Ishikawa (cell line): ENCODE results near the gene BMPR1B.

Experiments
- CEBPB ChIP-seq: IDR thresholded peaks from 2 replicates; pipeline ENCODE4 v1.6.1; 2012
- CREB1 ChIP-seq: IDR thresholded peaks from 2 replicates; pipeline ENCODE4 v1.6.1; 2012; ENCODE audit warnings: low read depth
- EGR1 ChIP-seq: IDR thresholded peaks from 2 replicates; pipeline ENCODE4 v1.6.1; 2012
- EP300 ChIP-seq: IDR thresholded peaks from 2 replicates; pipeline ENCODE4 v1.6.1; 2012; ENCODE audit warnings: borderline replicate concordance
- FOXM1 ChIP-seq: IDR thresholded peaks from 2 replicates; pipeline ENCODE4 v1.6.1; 2012; ENCODE audit warnings: low read depth, borderline replicate concordance
- MAX ChIP-seq: IDR thresholded peaks from 2 replicates; pipeline ENCODE4 v1.6.1; 2012
- NFIC ChIP-seq: IDR thresholded peaks from 2 replicates; pipeline ENCODE4 v1.6.1; 2012
- RAD21 ChIP-seq: IDR thresholded peaks from 2 replicates; pipeline ENCODE4 v1.6.1; 2012; ENCODE audit warnings: low read depth
- REST ChIP-seq: IDR thresholded peaks from 2 replicates; pipeline ENCODE4 v1.6.1; 2012; ENCODE audit warnings: low read depth, mild to moderate bottlenecking
- TAF1 ChIP-seq: IDR thresholded peaks from 2 replicates; pipeline ENCODE4 v1.6.1; 2012; ENCODE audit warnings: low read depth, mild to moderate bottlenecking
- TCF12 ChIP-seq: IDR thresholded peaks from 2 replicates; pipeline ENCODE4 v1.6.1; 2012; ENCODE audit warnings: low read depth
- TEAD4 ChIP-seq: IDR thresholded peaks from 2 replicates; pipeline ENCODE4 v1.6.1; 2012
- USF1 ChIP-seq: IDR thresholded peaks from 2 replicates; pipeline ENCODE4 v1.6.1; 2012
- YY1 ChIP-seq: IDR thresholded peaks from 2 replicates; pipeline ENCODE4 v1.6.1; 2012; ENCODE audit warnings: low read depth
- ZBTB7A ChIP-seq: IDR thresholded peaks from 2 replicates; pipeline ENCODE4 v1.6.1; 2012; ENCODE audit warnings: low read depth

The BMPR1B gene

GRCh38 chr4:95181996-95182306 lies 424.2 kb downstream of the BMPR1B start:
- TF ChIP-seq ZBTB7A (no peak), NFIC (no peak)

- TF ChIP-seq REST = no peak
- no peak for TF ChIP-seq NFIC
Measured at GRCh38 chr4:95183656-95184408, 426.1 kb downstream of the BMPR1B start.

- TF ChIP-seq REST = no peak
- TF ChIP-seq RAD21 = no peak
- no peak for TF ChIP-seq NFIC
Measured at GRCh38 chr4:95186666-95187065, 428.9 kb downstream of the BMPR1B start.

GRCh38 chr4:95188701-95189370 lies 431.1 kb downstream of the BMPR1B start:
- TF ChIP-seq TCF12 (no peak), NFIC (no peak), CEBPB (no peak), USF1 (no peak), EP300 (no peak), CREB1 (no peak), MAX (no peak), TEAD4 (no peak), ZBTB7A (no peak), TAF1 (no peak), FOXM1 (no peak), YY1 (no peak), REST (no peak), RAD21 (no peak)

GRCh38 chr4:95190751-95191436 lies 433.1 kb downstream of the BMPR1B start:
- TF ChIP-seq YY1 (no peak), EP300 (no peak), TEAD4 (no peak), CREB1 (no peak), FOXM1 (no peak), NFIC (no peak), TAF1 (no peak), CEBPB (no peak), USF1 (no peak), EGR1 (no peak), ZBTB7A (no peak), MAX (no peak), TCF12 (no peak), REST (no peak), RAD21 (no peak)
